GM12878 (cell line): ENCODE measurements around the gene ITGA7. TPM values are rescaled to one million over a fixed set of nuclear protein-coding genes. Genes with fewer than 3 reads are reported as not detected.

ENCODE experiments used
- ATAC-seq: fragments of 200-7000 bp; cut with Tn5 transposase; 3 replicates; pipeline ENCODE4 v1.9.1; 2020; ENCODE audit warnings: mild to moderate bottlenecking, moderate library complexity
- BruUV-seq: library from RNA; stranded (reverse); fragments of 400-500 nt; replicated peaks from 2 replicates; lab custom pipeline; 2021; lab: Mats Ljungman, UMichigan
- CTCF ChIA-PET: fragments of 300-600 bp; sonication (Branson Sonifier 250); formaldehyde crosslinking; extraction: SDS; loops from one replicate; lab custom pipeline; 2021; ENCODE audit warnings: inconsistent platforms; lab: Yijun Ruan, JAX
- POLR2A ChIA-PET: fragments of 350-600 bp; formaldehyde crosslinking; extraction: SDS; loops from one replicate; lab custom pipeline; 2021; ENCODE audit warnings: inconsistent platforms; lab: Charles Lee
- RAD21 ChIA-PET: fragments of 300-600 bp; sonication (Branson Sonifier 250); formaldehyde crosslinking; loops from one replicate; lab custom pipeline; 2023; ENCODE audit warnings: antibody characterized with exemption; ENCODE audit not compliant: unreplicated experiment; lab: Charles Lee
- SMC1A ChIA-PET: fragments of 300-600 bp; sonication (Branson Sonifier 250); formaldehyde crosslinking; loops from one replicate; lab custom pipeline; 2023; ENCODE audit not compliant: unreplicated experiment, uncharacterized antibody; lab: Charles Lee
- DNase-seq: peaks from one replicate; pipeline ENCODE4 v3.0.0-alpha.2; 2011; ENCODE audit warnings: low read depth, low spot score
- FAIRE-seq: peaks from 3 replicates; lab custom pipeline; 2011; peaks lifted over from hg19 to GRCh38; lab: Jason Lieb, UNC
- H2AFZ ChIP-seq: 2 replicates; pipeline ENCODE4 v1.6.0; 2011; ENCODE audit warnings: low read depth, low read length, control low read depth; ENCODE audit not compliant: control insufficient read depth
- H3K27ac ChIP-seq: 2 replicates; pipeline ENCODE4 v1.5.1; 2011; ENCODE audit warnings: control low read depth; ENCODE audit not compliant: control insufficient read depth, insufficient read depth
- H3K27me3 ChIP-seq, 2 experiments: replicated peaks in 1 of 2; 2 replicates each; pipeline versions ENCODE4 v1.6.0 to v1.6.1; 2011; ENCODE audit warnings: low read length in 1 of 2; ENCODE audit not compliant: control insufficient read depth in 2 of 2, insufficient read depth in 2 of 2
- H3K36me3 ChIP-seq, 2 experiments: 2 replicates each; pipeline ENCODE4 v1.5.1; 2011; ENCODE audit warnings: low read length in 1 of 2; ENCODE audit not compliant: control insufficient read depth in 2 of 2, insufficient read depth in 2 of 2
- H3K4me1 ChIP-seq: 2 replicates; pipeline ENCODE4 v1.6.1; 2011; ENCODE audit warnings: mild to moderate bottlenecking, low read length, moderate library complexity, mixed read lengths; ENCODE audit not compliant: control insufficient read depth, insufficient read depth
- H3K4me2 ChIP-seq: 2 replicates; pipeline ENCODE4 v1.6.0; 2011; ENCODE audit warnings: control low read depth; ENCODE audit not compliant: control insufficient read depth, insufficient read depth
- H3K4me3 ChIP-seq: fragments of 200-600 bp; sonication (generic); 2 replicates; pipeline ENCODE4 v1.5.1; 2016
- H3K79me2 ChIP-seq: 2 replicates; pipeline ENCODE4 v1.6.0; 2011; ENCODE audit warnings: low read length; ENCODE audit not compliant: control insufficient read depth, insufficient read depth
- H3K9ac ChIP-seq: 2 replicates; pipeline ENCODE4 v1.8.0; 2011; ENCODE audit warnings: low read length, control low read depth, mixed read lengths; ENCODE audit not compliant: control insufficient read depth, insufficient read depth
- H3K9me3 ChIP-seq: replicated peaks from 3 replicates; pipeline ENCODE4 v1.5.1; 2011; ENCODE audit warnings: mild to moderate bottlenecking, low read length; ENCODE audit not compliant: control insufficient read depth, insufficient read depth
- H4K20me1 ChIP-seq: 2 replicates; pipeline ENCODE4 v1.6.0; 2011; ENCODE audit not compliant: control insufficient read depth, insufficient read depth
- ATF7 ChIP-seq: fragments of 450-650 bp; IDR thresholded peaks from 2 replicates; pipeline ENCODE4 v1.6.1; 2016; ENCODE audit warnings: low read depth, mild to moderate bottlenecking
- BHLHE40 ChIP-seq, 2 experiments: fragments of 450-650 bp in 1 of 2; IDR thresholded peaks; 2 replicates each; pipeline ENCODE4 v1.6.1; 2011 to 2017; ENCODE audit warnings: low read depth in 2 of 2, borderline replicate concordance in 1 of 2, improper control_type of control experiment in 1 of 2, low read length in 1 of 2, mild to moderate bottlenecking in 1 of 2
- GABPA ChIP-seq: IDR thresholded peaks from 2 replicates; pipeline ENCODE4 v1.6.1; 2014; ENCODE audit warnings: antibody characterized with exemption, low read depth, mild to moderate bottlenecking, inconsistent platforms
- HDAC6 ChIP-seq: fragments of 200-600 bp; sonication (generic); IDR thresholded peaks from one replicate; pipeline ENCODE4 v1.8.0; 2017; ENCODE audit warnings: antibody characterized with exemption; ENCODE audit not compliant: unreplicated experiment
- IRF4 ChIP-seq: IDR thresholded peaks from 2 replicates; pipeline ENCODE4 v1.6.1; 2011; ENCODE audit warnings: low read depth, low read length
- KDM1A ChIP-seq: fragments of 200-600 bp; sonication (generic); IDR thresholded peaks from 2 replicates; pipeline ENCODE4 v1.6.1; 2016; ENCODE audit warnings: borderline replicate concordance
- MTA2 ChIP-seq: fragments of 450-650 bp; IDR thresholded peaks from 2 replicates; pipeline ENCODE4 v1.6.1; 2016; ENCODE audit warnings: low read depth, mild to moderate bottlenecking, moderate library complexity
- NFXL1 ChIP-seq: fragments of 450-650 bp; IDR thresholded peaks from 2 replicates; pipeline ENCODE4 v1.6.1; 2017; ENCODE audit warnings: antibody characterized with exemption, mild to moderate bottlenecking, borderline replicate concordance
- RFX5 ChIP-seq: IDR thresholded peaks from 2 replicates; pipeline ENCODE4 v1.6.1; 2011; ENCODE audit warnings: low read depth, low read length, improper control_type of control experiment
- WGBS: methylation state at CpG from one replicate; pipeline ENCODE4 v1.1.6; 2016; ENCODE audit warnings: low lambda C conversion rate; ENCODE audit not compliant: insufficient replicate concordance, insufficient coverage; ENCODE audit errors: missing lambda C conversion rate; 5-methylcytosine and 5-hydroxymethylcytosine counted together
- in situ Hi-C: fragments of 300-500 bp; cut with MboI; formaldehyde crosslinking; loops from 9 replicates; pipeline ENCODE4 v1.14.3; 2018; ENCODE audit warnings: mixed read lengths
- intact Hi-C: fragments of 100-400 bp; cut with micrococcal nuclease; formaldehyde crosslinking; loops from one replicate; pipeline ENCODE4 v1.14.2; 2022; ENCODE audit not compliant: unreplicated experiment
- polyA plus RNA-seq, 11 experiments: library from polyadenylated mRNA; depleted of rRNA in 4 of 11; unstranded in 6 of 11; stranded (reverse) in 5 of 11; fragments of >200 nt; fragmentation: Nextera tagmentation in 4 of 11; fragmentation: Illumina TruSeq in 1 of 11; extraction: Ambion mirVana in 4 of 11; extraction: Trizol in 1 of 11; gene quantifications; 1 replicate in 1 of 11; 2 replicates in 10 of 11; pipeline versions ENCODE4 v1.2.1 to v1.2.3, GENCODE V29; 2011 to 2016; ENCODE audit warnings: inconsistent platforms in 2 of 11, missing spikeins in 2 of 11, low read depth in 1 of 11
- total RNA-seq, 4 experiments: library from RNA; depleted of rRNA in 3 of 4; stranded (reverse); fragments of >200 nt in 3 of 4; fragmentation: Illumina TruSeq in 1 of 4; extraction: Trizol in 1 of 4; gene quantifications; 2 replicates each; pipeline versions ENCODE4 v1.2.1 to v1.2.3, GENCODE V29; 2013 to 2021

Gene ITGA7
- total and polyA plus RNA-seq, 10 of the 15 experiments (the other 5 are each of a cell fraction or from before 2014, with no cell fraction given): 0.18 to 5.1 (median 1.5) TPM

- H2AFZ ChIP-seq: no peak overlapping the region
- H3K36me3 ChIP-seq: no peaks in the 10 kb centered on the region
- FAIRE-seq (no peak), DNase-seq (no peak), ATAC-seq (no peak)
- in situ Hi-C loops (no loop called here), intact Hi-C loops (no loop called here)
- no peaks in the 10 kb centered on the region for H3K79me2 ChIP-seq
- no peaks in the 10 kb centered on the region for H4K20me1 ChIP-seq
- H3K4me1 ChIP-seq: peaks cover 6% of the 10 kb centered on the region; the same call in 1 of the 2 replicates
- H3K4me3 ChIP-seq: no peak overlapping the region
- H3K9me3 ChIP-seq: no peaks in the 10 kb centered on the region
- no peak for TF ChIP-seq ATF7
- TF ChIP-seq HDAC6: no peak
- no peak for TF ChIP-seq MTA2
- TF ChIP-seq RFX5: no peak
- no peak for TF ChIP-seq BHLHE40 (IDR thresholded peaks at IDR 0.05; ENCODE audit: borderline replicate concordance in 1 of 2, low read depth in 2 of 2, low read length in 1 of 2)
- TF ChIP-seq NFXL1: no peak
- no peak for TF ChIP-seq IRF4
- TF ChIP-seq GABPA: no peak
- TF ChIP-seq KDM1A: no peak
- BruUV-seq: no TSS peak
- WGBS: 26% methylated on average over 9 of the region's 9 CpGs
- ChIA-PET CTCF (interaction anchor here (0.6 to 2.7 kb wide), 13 partner anchors 12 to 519 kb away, joined by 3 to 13 read pairs (median 5); partner anchors contain the start of gene RDH5), POLR2A (interaction anchor here (1.4 kb wide), 1 partner anchor 11 kb away, joined by 4 read pairs; no protein-coding TSS in a partner anchor), SMC1A (interaction anchor here (0.6 to 2.5 kb wide), 4 partner anchors 24 to 228 kb away, joined by 3 to 9 read pairs (median 3); a partner anchor contains a TSS), RAD21 (interaction anchor here (1.0 to 1.5 kb wide), 3 partner anchors 18 to 33 kb away, joined by 3 to 6 read pairs (median 3); no protein-coding TSS in a partner anchor)
- H3K9ac ChIP-seq: no peak overlapping the region
- H3K27me3 ChIP-seq: peaks cover 0 to 5% of the 10 kb centered on the region in 2 experiments; a peak in 2 of 4 replicates
- H3K27ac ChIP-seq: no peak overlapping the region
- H3K4me2 ChIP-seq: no peak overlapping the region
These were observed 2.6 kb downstream of the ITGA7 start for GRCh38 chr12:55704824-55705718.
